Panc1 (cell line): ENCODE data around the gene EFCAB8. TPM values are rescaled to one million over a fixed set of nuclear protein-coding genes. Genes with fewer than 3 reads are reported as not detected.

Experiments used
- ATAC-seq: fragments of 200-7000 bp; cut with Tn5 transposase; 2 replicates; pipeline ENCODE4 v1.9.1; 2020; ENCODE audit warnings: mild to moderate bottlenecking, moderate library complexity
- BruUV-seq: library from RNA; stranded (reverse); fragments of 400-500 nt; replicated peaks from 2 replicates; lab custom pipeline; 2021; lab: Mats Ljungman, UMichigan
- CTCF ChIA-PET: fragments of 300-600 bp; sonication (Branson Sonifier 250); formaldehyde crosslinking; loops from one replicate; lab custom pipeline; 2022; ENCODE audit warnings: antibody characterized with exemption; lab: Charles Lee
- POLR2A ChIA-PET: fragments of 300-600 bp; sonication (Branson Sonifier 250); formaldehyde crosslinking; loops from one replicate; lab custom pipeline; 2022; ENCODE audit warnings: antibody characterized with exemption; lab: Charles Lee
- DNase-seq: peaks from one replicate; pipeline ENCODE4 v3.0.0-alpha.2; 2010; ENCODE audit warnings: low read depth, low spot score
- H3K27ac ChIP-seq: 2 replicates; pipeline ENCODE4 v1.5.1; 2011; ENCODE audit warnings: mild to moderate bottlenecking, low read length, inconsistent platforms
- H3K27me3 ChIP-seq: fragments of 200-500 bp; sonication (Bioruptor generic); 2 replicates; pipeline ENCODE4 v1.6.0; 2014; ENCODE audit warnings: low read length, inconsistent platforms; ENCODE audit not compliant: control insufficient read depth, insufficient read depth
- H3K36me3 ChIP-seq: fragments of 200-500 bp; sonication (Bioruptor generic); 2 replicates; pipeline ENCODE4 v1.5.1; 2014; ENCODE audit warnings: inconsistent platforms, mild to moderate bottlenecking, low read length, moderate library complexity; ENCODE audit not compliant: control insufficient read depth, insufficient read depth
- H3K4me1 ChIP-seq: 2 replicates; pipeline ENCODE4 v1.5.1; 2011; ENCODE audit warnings: inconsistent platforms, mild to moderate bottlenecking, low read length, moderate library complexity; ENCODE audit not compliant: control insufficient read depth, insufficient read depth
- H3K4me3 ChIP-seq, 2 experiments: 2 replicates each; pipeline ENCODE4 v1.5.1; 2011 to 2012; ENCODE audit warnings: low read depth in 2 of 2, low read length in 2 of 2, mild to moderate bottlenecking in 2 of 2, inconsistent platforms in 1 of 2, moderate library complexity in 1 of 2
- H3K9me3 ChIP-seq: fragments of 200-500 bp; sonication (Bioruptor generic); 2 replicates; pipeline ENCODE4 v1.5.1; 2014; ENCODE audit warnings: low read depth, mild to moderate bottlenecking, inconsistent platforms, low read length, moderate library complexity; ENCODE audit not compliant: control insufficient read depth, insufficient read depth
- POLR2AphosphoS5 ChIP-seq: IDR thresholded peaks from 2 replicates; pipeline ENCODE4 v1.6.1; 2012; ENCODE audit warnings: mild to moderate bottlenecking, low read depth, low read length, moderate library complexity
- SIN3A ChIP-seq: IDR thresholded peaks from 2 replicates; pipeline ENCODE4 v1.6.1; 2012; ENCODE audit warnings: low read depth, mild to moderate bottlenecking, low read length, moderate library complexity, borderline replicate concordance; ENCODE audit not compliant: insufficient read depth
- TCF7L2 ChIP-seq: IDR thresholded peaks from 2 replicates; pipeline ENCODE4 v1.6.1; 2011; ENCODE audit warnings: mild to moderate bottlenecking, low read depth, low read length, inconsistent platforms
- in situ Hi-C: cut with HindIII; loops from 2 replicates; pipeline ENCODE4 v1.10.0; 2016; ENCODE audit warnings: low sequenced_read_pairs, low pct_unique_long_range_greater_than_20kb
- intact Hi-C: fragments of 100-400 bp; cut with micrococcal nuclease; formaldehyde crosslinking; loops from one replicate; pipeline ENCODE4 v1.10.0; 2022; ENCODE audit not compliant: unreplicated experiment
- total RNA-seq: library from RNA; stranded (reverse); gene quantifications from one replicate; pipeline ENCODE4 v1.2.1, GENCODE V29; 2021; ENCODE audit not compliant: unreplicated experiment
- TF ChIP-seq, protein P1 (sequence below), 2 experiments: IDR thresholded peaks; 2 replicates each; pipeline ENCODE4 v1.6.1; 2011 to 2012; ENCODE audit warnings: low read depth in 2 of 2, control low read depth in 1 of 2, low read length in 1 of 2, mild to moderate bottlenecking in 1 of 2, moderate library complexity in 1 of 2; ENCODE audit not compliant: insufficient read depth in 1 of 2
- TF ChIP-seq, protein P2 (sequence below): fragments of 450-650 bp; IDR thresholded peaks from 2 replicates; pipeline ENCODE4 v1.5.1; 2017; ENCODE audit warnings: mild to moderate bottlenecking

Gene EFCAB8
- total RNA-seq, 1 experiment from 2014 or later, result 1.1 TPM

DNA sequence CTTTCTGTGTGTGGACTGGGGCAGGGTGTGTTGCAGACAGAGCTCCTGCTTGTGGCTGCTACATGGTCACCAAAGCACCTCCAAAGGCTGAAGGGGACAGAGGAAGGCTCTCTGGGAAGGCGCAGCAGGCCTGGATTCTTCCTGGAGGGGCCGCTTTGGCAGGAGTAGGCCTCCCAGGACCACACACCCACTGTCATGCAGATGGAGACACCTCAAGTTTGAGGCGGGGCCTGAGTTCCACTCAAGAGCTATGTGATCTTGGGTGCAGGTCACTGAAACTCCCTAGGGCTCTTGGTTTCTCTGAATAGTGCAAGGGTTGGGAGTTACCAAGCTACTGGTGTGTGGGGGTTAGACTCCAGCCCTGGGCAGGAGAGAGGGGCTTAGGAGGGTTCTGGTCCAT is 27.9 kb downstream of the EFCAB8 start:
- ChIA-PET POLR2A (no interaction called here), CTCF (interaction anchor here (0.6 kb wide), 1 partner anchor 10 kb away, joined by 4 read pairs; no protein-coding TSS in a partner anchor)
- Histone ChIP-seq H3K4me1 (no peaks in the 10 kb centered on the region), H3K36me3 (no peaks in the 10 kb centered on the region), H3K4me3 (no peak overlapping the region), H3K9me3 (no peaks in the 10 kb centered on the region), H3K27me3 (no peaks in the 10 kb centered on the region), H3K27ac (no peak overlapping the region)
- DNase-seq (no peak), ATAC-seq (no peak)
- intact Hi-C loops, result no loop called here
- TF ChIP-seq POLR2AphosphoS5 (no peak), SIN3A (no peak), TCF7L2 (no peak)
- TF ChIP-seq, protein P1, sequence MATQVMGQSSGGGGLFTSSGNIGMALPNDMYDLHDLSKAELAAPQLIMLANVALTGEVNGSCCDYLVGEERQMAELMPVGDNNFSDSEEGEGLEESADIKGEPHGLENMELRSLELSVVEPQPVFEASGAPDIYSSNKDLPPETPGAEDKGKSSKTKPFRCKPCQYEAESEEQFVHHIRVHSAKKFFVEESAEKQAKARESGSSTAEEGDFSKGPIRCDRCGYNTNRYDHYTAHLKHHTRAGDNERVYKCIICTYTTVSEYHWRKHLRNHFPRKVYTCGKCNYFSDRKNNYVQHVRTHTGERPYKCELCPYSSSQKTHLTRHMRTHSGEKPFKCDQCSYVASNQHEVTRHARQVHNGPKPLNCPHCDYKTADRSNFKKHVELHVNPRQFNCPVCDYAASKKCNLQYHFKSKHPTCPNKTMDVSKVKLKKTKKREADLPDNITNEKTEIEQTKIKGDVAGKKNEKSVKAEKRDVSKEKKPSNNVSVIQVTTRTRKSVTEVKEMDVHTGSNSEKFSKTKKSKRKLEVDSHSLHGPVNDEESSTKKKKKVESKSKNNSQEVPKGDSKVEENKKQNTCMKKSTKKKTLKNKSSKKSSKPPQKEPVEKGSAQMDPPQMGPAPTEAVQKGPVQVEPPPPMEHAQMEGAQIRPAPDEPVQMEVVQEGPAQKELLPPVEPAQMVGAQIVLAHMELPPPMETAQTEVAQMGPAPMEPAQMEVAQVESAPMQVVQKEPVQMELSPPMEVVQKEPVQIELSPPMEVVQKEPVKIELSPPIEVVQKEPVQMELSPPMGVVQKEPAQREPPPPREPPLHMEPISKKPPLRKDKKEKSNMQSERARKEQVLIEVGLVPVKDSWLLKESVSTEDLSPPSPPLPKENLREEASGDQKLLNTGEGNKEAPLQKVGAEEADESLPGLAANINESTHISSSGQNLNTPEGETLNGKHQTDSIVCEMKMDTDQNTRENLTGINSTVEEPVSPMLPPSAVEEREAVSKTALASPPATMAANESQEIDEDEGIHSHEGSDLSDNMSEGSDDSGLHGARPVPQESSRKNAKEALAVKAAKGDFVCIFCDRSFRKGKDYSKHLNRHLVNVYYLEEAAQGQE (IDR thresholded peaks at IDR 0.05; ENCODE audit: insufficient read depth in 1 of 2, low read depth in 2 of 2, low read length in 1 of 2), result no peak
- TF ChIP-seq, protein P2, sequence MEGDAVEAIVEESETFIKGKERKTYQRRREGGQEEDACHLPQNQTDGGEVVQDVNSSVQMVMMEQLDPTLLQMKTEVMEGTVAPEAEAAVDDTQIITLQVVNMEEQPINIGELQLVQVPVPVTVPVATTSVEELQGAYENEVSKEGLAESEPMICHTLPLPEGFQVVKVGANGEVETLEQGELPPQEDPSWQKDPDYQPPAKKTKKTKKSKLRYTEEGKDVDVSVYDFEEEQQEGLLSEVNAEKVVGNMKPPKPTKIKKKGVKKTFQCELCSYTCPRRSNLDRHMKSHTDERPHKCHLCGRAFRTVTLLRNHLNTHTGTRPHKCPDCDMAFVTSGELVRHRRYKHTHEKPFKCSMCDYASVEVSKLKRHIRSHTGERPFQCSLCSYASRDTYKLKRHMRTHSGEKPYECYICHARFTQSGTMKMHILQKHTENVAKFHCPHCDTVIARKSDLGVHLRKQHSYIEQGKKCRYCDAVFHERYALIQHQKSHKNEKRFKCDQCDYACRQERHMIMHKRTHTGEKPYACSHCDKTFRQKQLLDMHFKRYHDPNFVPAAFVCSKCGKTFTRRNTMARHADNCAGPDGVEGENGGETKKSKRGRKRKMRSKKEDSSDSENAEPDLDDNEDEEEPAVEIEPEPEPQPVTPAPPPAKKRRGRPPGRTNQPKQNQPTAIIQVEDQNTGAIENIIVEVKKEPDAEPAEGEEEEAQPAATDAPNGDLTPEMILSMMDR, result no peak
- BruUV-seq, result no TSS peak
- in situ Hi-C loops, result no loop called here

DNA sequence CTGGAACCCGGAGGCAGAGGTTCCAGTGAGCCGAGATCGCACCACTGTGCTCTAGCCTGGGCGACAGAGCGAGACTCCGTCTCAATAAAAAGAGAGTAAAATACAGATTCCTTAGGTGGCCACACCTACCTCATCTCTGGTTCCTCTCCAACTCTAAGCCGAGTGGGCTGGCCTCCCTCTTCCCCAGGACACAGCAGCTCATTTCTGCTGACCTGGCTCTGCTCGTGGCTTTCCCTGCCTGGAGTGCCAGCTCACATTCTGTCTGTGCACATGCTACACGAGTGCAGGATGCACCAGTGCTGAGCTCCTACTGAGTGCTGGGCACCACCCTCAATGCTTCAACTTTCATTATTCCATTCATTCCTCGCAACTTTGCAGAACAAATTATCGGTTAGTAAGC is 28.8 kb downstream of the EFCAB8 start:
- no peak overlapping the region for H3K27ac ChIP-seq
- no peaks in the 10 kb centered on the region for H3K4me1 ChIP-seq
- ATAC-seq (no peak), DNase-seq (no peak)
- ChIA-PET POLR2A (no interaction called here), CTCF (no interaction called here)
- H3K36me3 ChIP-seq, result no peaks in the 10 kb centered on the region
- H3K27me3 ChIP-seq, result no peaks in the 10 kb centered on the region
- no peaks in the 10 kb centered on the region for H3K9me3 ChIP-seq
- H3K4me3 ChIP-seq, result no peak overlapping the region
- intact Hi-C loops (no loop called here), in situ Hi-C loops (no loop called here)
- no TSS peak for BruUV-seq
- TF ChIP-seq POLR2AphosphoS5 (no peak), SIN3A (no peak), TCF7L2 (no peak)
- TF ChIP-seq, protein P1 (IDR thresholded peaks at IDR 0.05; ENCODE audit: insufficient read depth in 1 of 2, low read depth in 2 of 2, low read length in 1 of 2), result no peak
- TF ChIP-seq, protein P2, result no peak
